Measurements from ENCODE around the gene ATF7. TPM values are rescaled to one million over a fixed set of nuclear protein-coding genes. Genes with fewer than 3 reads are reported as not detected.
"Not testable (repeated sequence)": the region's sequence is repeated elsewhere in the genome, so short reads cannot be mapped to it uniquely, and the experiment has no call there.

Gene ATF7
- total and polyA plus RNA-seq, 8 donors, result 11.6 to 31.5 (median 17.7) TPM

DNA sequence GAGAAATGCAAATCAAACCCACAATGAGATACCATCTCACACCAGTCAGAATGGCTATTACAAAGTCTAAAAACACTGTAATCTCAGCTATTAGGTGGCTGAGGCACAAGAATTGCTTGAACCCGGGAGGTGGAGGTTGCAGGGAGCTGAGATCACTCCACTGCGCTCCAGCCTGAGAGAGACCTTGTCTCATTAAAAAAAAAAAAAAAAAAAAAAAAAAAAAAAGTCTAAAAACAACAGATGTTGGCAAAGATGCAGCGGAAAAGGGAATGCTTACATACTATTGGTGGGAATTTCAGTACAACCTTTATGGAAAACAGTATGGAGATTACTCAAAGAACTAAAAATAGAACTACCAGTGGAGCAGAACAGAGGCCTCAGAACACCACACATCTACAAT, 19.0 kb upstream of the ATF7 start:
- FAIRE-seq, result no peak
- no peaks in the 10 kb centered on the region for H3K27me3 ChIP-seq
- no peaks in the 10 kb centered on the region for H3K36me3 ChIP-seq
- no peaks in the 10 kb centered on the region for H3K9me3 ChIP-seq
- TF ChIP-seq CTCF (IDR thresholded peaks at IDR 0.05), result no peak
- no peak overlapping the region for H3K4me3 ChIP-seq
- ATAC-seq, result no peak
- 64 to 91% methylated on average over 3 of the region's 3 CpGs for WGBS, 2 donors
- H3K27ac ChIP-seq, result no peak overlapping the region
- peaks cover 0 to 5% (median 3%) of the 10 kb centered on the region in 3 donors for H3K4me1 ChIP-seq
- intact Hi-C loops (cut with DNase I), result no loop called here
- DNase-seq, result no peak

DNA sequence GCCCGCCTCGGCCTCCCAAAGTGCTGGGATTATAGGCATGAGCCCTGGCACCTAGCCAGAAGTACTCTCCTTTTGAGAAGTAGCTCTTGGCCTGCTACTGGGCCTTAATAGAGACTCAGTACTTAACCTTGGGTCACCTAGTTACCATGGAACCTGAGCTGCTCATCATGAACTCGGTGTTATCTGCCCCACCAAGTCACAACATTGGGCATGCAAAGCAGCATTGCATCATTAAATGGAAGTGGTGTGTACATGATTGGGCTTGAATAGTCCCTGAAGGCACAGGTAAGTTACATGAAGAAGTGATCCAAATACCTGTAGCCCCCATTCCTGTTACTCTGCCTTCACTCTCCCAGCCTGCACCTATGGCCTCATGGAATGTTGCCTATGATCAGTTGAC, 18.0 kb upstream of the ATF7 start:
- intact Hi-C loops (cut with DNase I), result no loop called here
- WGBS, 2 donors, result 92 to 95% methylated on average over 3 of the region's 3 CpGs
- no peak for ATAC-seq

DNA sequence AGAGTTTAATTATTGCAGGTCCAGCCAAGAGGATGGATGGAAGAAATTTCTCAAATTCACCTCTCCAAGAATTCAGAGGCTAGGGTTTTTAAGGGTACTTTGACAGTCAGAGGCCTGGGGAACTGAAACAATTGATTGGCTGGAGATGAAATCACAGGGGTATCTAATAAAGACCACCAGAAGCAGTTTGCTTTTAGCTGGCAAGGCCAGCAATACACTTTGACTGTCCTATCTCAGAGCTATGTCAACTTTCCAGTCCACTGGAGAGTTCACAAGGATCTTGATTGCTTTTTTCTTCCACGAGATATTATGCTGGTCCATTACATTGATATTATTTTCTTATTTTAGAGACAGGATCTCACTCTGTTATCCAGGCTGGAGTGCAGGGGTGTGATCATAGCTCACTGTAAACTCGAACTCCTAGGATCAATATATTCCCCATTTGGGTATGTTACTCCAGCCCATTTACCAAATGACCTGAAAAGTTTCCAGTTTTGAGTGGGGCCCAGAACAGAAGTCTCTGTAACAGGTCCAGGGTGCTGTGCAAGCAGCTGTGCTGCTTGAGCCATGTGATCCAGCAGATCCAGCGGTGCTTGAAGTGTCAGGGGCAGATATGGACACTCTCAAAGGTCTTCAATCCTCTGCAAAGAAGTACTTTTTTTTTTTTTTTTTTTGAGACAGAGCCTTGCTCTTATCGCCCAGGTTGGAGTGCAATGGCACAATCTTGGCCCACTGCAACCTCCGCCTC, 17.2 kb upstream of the ATF7 start:
- intact Hi-C loops (cut with DNase I), result no loop called here
- TF ChIP-seq CTCF (IDR thresholded peaks at IDR 0.05), result no peak
- DNase-seq (no peak), FAIRE-seq (no peak), ATAC-seq (no peak)
- Histone ChIP-seq H3K27ac (no peak overlapping the region), H3K36me3 (no peaks in the 10 kb centered on the region), H3K27me3 (no peaks in the 10 kb centered on the region), H3K9me3 (no peaks in the 10 kb centered on the region), H3K4me3 (no peak overlapping the region), H3K4me1 (no peaks in the 10 kb centered on the region)
- WGBS, 2 donors, result 52 to 70% methylated on average over 5 of the region's 5 CpGs

More for the DNA sequence above, 18.0 kb upstream of the ATF7 start:
- H3K27me3 ChIP-seq, result no peaks in the 10 kb centered on the region
- no peaks in the 10 kb centered on the region for H3K36me3 ChIP-seq
- H3K4me1 ChIP-seq, result peaks cover 0 to 4% (median 0%) of the 10 kb centered on the region in 3 donors
- H3K9me3 ChIP-seq, result no peaks in the 10 kb centered on the region
- DNase-seq (no peak), FAIRE-seq (no peak)
- no peak overlapping the region for H3K4me3 ChIP-seq
- TF ChIP-seq CTCF (IDR thresholded peaks at IDR 0.05), result no peak
- no peak overlapping the region for H3K27ac ChIP-seq

- Histone ChIP-seq H3K27me3 (no peaks in the 10 kb centered on the region), H3K27ac (no peak overlapping the region), H3K36me3 (no peaks in the 10 kb centered on the region), H3K9me3 (no peaks in the 10 kb centered on the region), H3K4me1 (no peaks in the 10 kb centered on the region), H3K4me3 (no peak overlapping the region)
- intact Hi-C loops (cut with DNase I), result no loop called here
- DNase-seq (no peak), ATAC-seq (no peak), FAIRE-seq (no peak)
- no peak for TF ChIP-seq CTCF (IDR thresholded peaks at IDR 0.05)
- WGBS, 2 donors, result 67 to 74% methylated on average over 2 of the region's 2 CpGs
Observed at GRCh38 chr12:53638057-53638456, 11.9 kb upstream of the ATF7 start.

GRCh38 chr12:53636641-53637040, 10.5 kb upstream of the ATF7 start:
- intact Hi-C loops (cut with DNase I), result no loop called here
- no peaks in the 10 kb centered on the region for H3K4me1 ChIP-seq
- TF ChIP-seq CTCF (IDR thresholded peaks at IDR 0.05), result no peak
- no peaks in the 10 kb centered on the region for H3K9me3 ChIP-seq
- no peak overlapping the region for H3K27ac ChIP-seq
- no peaks in the 10 kb centered on the region for H3K36me3 ChIP-seq
- ATAC-seq, result no peak
- no peak for DNase-seq
- H3K4me3 ChIP-seq, result no peak overlapping the region
- 34% methylated on average over 2 of the region's 2 CpGs for WGBS, 2 donors
- no peaks in the 10 kb centered on the region for H3K27me3 ChIP-seq
- no peak for FAIRE-seq

DNA sequence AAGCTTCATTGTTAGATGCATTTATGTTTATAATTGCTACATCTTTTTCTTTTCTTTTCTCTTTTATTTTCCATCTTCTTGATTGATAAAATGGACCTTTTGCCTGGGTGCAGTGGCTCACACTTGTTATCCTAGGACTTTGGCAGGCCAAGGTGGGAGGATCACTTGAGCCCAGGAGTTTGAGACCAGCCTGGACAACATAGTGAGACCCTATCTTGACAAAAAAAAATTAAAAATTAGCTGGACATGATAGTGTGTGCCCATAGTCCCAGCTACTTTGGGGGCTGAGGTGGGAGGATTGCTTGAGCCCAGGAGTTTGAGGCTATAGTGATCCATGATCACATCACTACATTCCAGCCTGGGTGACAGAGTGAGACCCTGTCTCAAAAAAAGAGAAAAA, 9.5 kb upstream of the ATF7 start:
- H3K27me3 ChIP-seq; H3K36me3 ChIP-seq; H3K4me1 ChIP-seq; H3K4me3 ChIP-seq; ATAC-seq; H3K9me3 ChIP-seq; FAIRE-seq; intact Hi-C loops (cut with DNase I); H3K27ac ChIP-seq; DNase-seq: not testable (repeated sequence)

All from pancreas (tissue), 10 donors.